HCT116 (cell line): ENCODE data around the gene DBX1. TPM values are rescaled to one million over a fixed set of nuclear protein-coding genes. Genes with fewer than 3 reads are reported as not detected.

Experiments
- ATAC-seq: fragments of 200-7000 bp; cut with Tn5 transposase; 2 replicates; pipeline ENCODE4 v1.9.1; 2020; ENCODE audit warnings: mild to moderate bottlenecking, moderate library complexity
- BruUV-seq: library from RNA; stranded (reverse); fragments of 400-500 nt; replicated peaks from 2 replicates; lab custom pipeline; 2021; lab: Mats Ljungman, UMichigan
- CTCF ChIA-PET: fragments of 300-600 bp; sonication (Branson Sonifier 250); formaldehyde crosslinking; loops from one replicate; lab custom pipeline; 2021; ENCODE audit warnings: antibody characterized with exemption; lab: Charles Lee
- POLR2A ChIA-PET: fragments of 300-600, 350-600 bp; sonication (Branson Sonifier 250); formaldehyde crosslinking; loops from one replicate; lab custom pipeline; 2021; ENCODE audit warnings: antibody characterized with exemption; lab: Charles Lee
- RAD21 ChIA-PET, 2 experiments: fragments of 300-600 bp; sonication (Branson Sonifier 250); formaldehyde crosslinking; loops; one replicate each; lab custom pipeline; 2023; ENCODE audit warnings: low total read pairs in 2 of 2; ENCODE audit not compliant: uncharacterized antibody in 2 of 2, unreplicated experiment in 2 of 2, low non-redundant PET in 1 of 2; lab: Charles Lee
- DNase-seq: peaks from one replicate; pipeline ENCODE4 v3.0.0-alpha.2; 2010; ENCODE audit warnings: low read depth, low spot score
- H2AFZ ChIP-seq: fragments of 200-600 bp; shearing (Covaris generic), sonication (generic); 2 replicates; pipeline ENCODE4 v1.6.1; 2017; ENCODE audit warnings: low read depth, mixed run types, mixed read lengths, antibody characterized with exemption, low read length; ENCODE audit not compliant: poor library complexity, severe bottlenecking
- H3K27ac ChIP-seq: 2 replicates; pipeline ENCODE4 v1.5.1; 2012; ENCODE audit warnings: low read depth, low read length
- H3K27me3 ChIP-seq: fragments of 200-600 bp; sonication (generic); 2 replicates; pipeline ENCODE4 v1.6.1; 2016; ENCODE audit warnings: mixed run types, low read length, mixed read lengths; ENCODE audit not compliant: insufficient read depth
- H3K36me3 ChIP-seq, 2 experiments: fragments of 200-500 bp in 1 of 2; fragments of 200-600 bp in 1 of 2; sonication (Bioruptor generic) in 1 of 2; sonication (generic) in 1 of 2; 2 replicates each; pipeline versions ENCODE4 v1.5.1 to v1.6.1; 2014 to 2016; ENCODE audit warnings: low read length in 2 of 2, inconsistent platforms in 1 of 2, mixed read lengths in 1 of 2, mixed run types in 1 of 2; ENCODE audit not compliant: insufficient read depth in 2 of 2, control insufficient read depth in 1 of 2
- H3K4me1 ChIP-seq, 2 experiments: fragments of 200-600 bp in 1 of 2; sonication (generic) in 1 of 2; 2 replicates each; pipeline versions ENCODE4 v1.5.1 to v1.6.1; 2012 to 2017; ENCODE audit warnings: low read length in 2 of 2, inconsistent platforms in 1 of 2, mild to moderate bottlenecking in 1 of 2, mixed read lengths in 1 of 2, mixed run types in 1 of 2, moderate library complexity in 1 of 2; ENCODE audit not compliant: insufficient read depth in 2 of 2, control insufficient read depth in 1 of 2
- H3K4me2 ChIP-seq: fragments of 200-600 bp; sonication (generic); 2 replicates; pipeline ENCODE4 v1.6.1; 2017; ENCODE audit warnings: mixed run types, low read length, mixed read lengths
- H3K4me3 ChIP-seq, 2 experiments: fragments of 200-600 bp in 1 of 2; sonication (generic) in 1 of 2; replicated peaks in 1 of 2; 2 replicates each; pipeline ENCODE4 v1.5.1; 2011 to 2016; ENCODE audit warnings: low read length in 2 of 2, control low read depth in 1 of 2, low read depth in 1 of 2, mild to moderate bottlenecking in 1 of 2, mixed read lengths in 1 of 2, mixed run types in 1 of 2
- H3K79me2 ChIP-seq: fragments of 200-600 bp; sonication (generic); 2 replicates; pipeline ENCODE4 v1.6.1; 2017; ENCODE audit warnings: mild to moderate bottlenecking, mixed run types, low read length, moderate library complexity, mixed read lengths; ENCODE audit not compliant: insufficient read depth
- H3K9ac ChIP-seq: fragments of 200-600 bp; sonication (generic); 2 replicates; pipeline ENCODE4 v1.6.1; 2016; ENCODE audit warnings: low read length, mixed read lengths
- H3K9me2 ChIP-seq: fragments of 200-600 bp; sonication (generic), shearing (Covaris generic); 2 replicates; pipeline ENCODE4 v1.6.1; 2017; ENCODE audit warnings: mixed run types, mild to moderate bottlenecking, moderate library complexity; ENCODE audit not compliant: insufficient read depth
- H3K9me3 ChIP-seq, 2 experiments: fragments of 200-500 bp in 1 of 2; fragments of 200-600 bp in 1 of 2; sonication (Bioruptor generic) in 1 of 2; sonication (generic) in 1 of 2; 2 replicates each; pipeline ENCODE4 v1.6.1; 2014 to 2017; ENCODE audit warnings: low read length in 2 of 2, mixed read lengths in 2 of 2, inconsistent platforms in 1 of 2, low read depth in 1 of 2, mild to moderate bottlenecking in 1 of 2, mixed run types in 1 of 2, moderate library complexity in 1 of 2; ENCODE audit not compliant: control insufficient read depth in 1 of 2, insufficient read depth in 1 of 2
- H4K20me1 ChIP-seq: fragments of 200-600 bp; sonication (generic), shearing (Covaris generic); 2 replicates; pipeline ENCODE4 v1.6.1; 2017; ENCODE audit warnings: mixed run types, mild to moderate bottlenecking, moderate library complexity; ENCODE audit not compliant: insufficient read depth
- ATF3 ChIP-seq: IDR thresholded peaks from 2 replicates; pipeline ENCODE4 v1.6.1; 2012
- CBX3 ChIP-seq: IDR thresholded peaks from 2 replicates; pipeline ENCODE4 v1.6.1; 2012; ENCODE audit warnings: low read depth
- CTCF ChIP-seq, 3 experiments: fragments of 200-600 bp in 1 of 3; sonication (generic) in 1 of 3; IDR thresholded peaks in 2 of 3; conservative IDR thresholded peaks in 1 of 3; 2 replicates each; pipeline ENCODE4 v1.5.1; 2012 to 2017; ENCODE audit warnings: low read depth in 2 of 3, low read length in 2 of 3, antibody characterized with exemption in 1 of 3, borderline replicate concordance in 1 of 3, control low read depth in 1 of 3, mild to moderate bottlenecking in 1 of 3, mixed read lengths in 1 of 3, mixed run types in 1 of 3, moderate library complexity in 1 of 3; ENCODE audit not compliant: insufficient read depth in 1 of 3
- EGR1 ChIP-seq: IDR thresholded peaks from 2 replicates; pipeline ENCODE4 v1.6.1; 2012; ENCODE audit warnings: low read depth
- EZH2 ChIP-seq: fragments of 200-600 bp; sonication (generic); IDR thresholded peaks from 2 replicates; pipeline ENCODE4 v1.6.1; 2017; ENCODE audit warnings: antibody characterized with exemption, mixed run types
- FOSL1 ChIP-seq: IDR thresholded peaks from 2 replicates; pipeline ENCODE4 v1.6.1; 2012; ENCODE audit warnings: low read depth
- JUND ChIP-seq: IDR thresholded peaks from 2 replicates; pipeline ENCODE4 v1.6.1; 2012
- MAX ChIP-seq: IDR thresholded peaks from 2 replicates; pipeline ENCODE4 v1.6.1; 2012
- POLR2A ChIP-seq: IDR thresholded peaks from 2 replicates; pipeline ENCODE4 v1.7.0; 2011; ENCODE audit warnings: borderline replicate concordance; ENCODE audit not compliant: insufficient read depth, insufficient read length; ENCODE audit errors: extremely low read depth
- SIN3A ChIP-seq: IDR thresholded peaks from 2 replicates; pipeline ENCODE4 v1.6.1; 2012; ENCODE audit warnings: low read depth
- SP1 ChIP-seq: IDR thresholded peaks from 2 replicates; pipeline ENCODE4 v1.6.1; 2012; ENCODE audit warnings: low read depth
- SRF ChIP-seq: IDR thresholded peaks from 2 replicates; pipeline ENCODE4 v1.6.1; 2012; ENCODE audit warnings: low read depth
- TCF7L2 ChIP-seq: IDR thresholded peaks from 2 replicates; pipeline ENCODE4 v1.7.0; 2011; ENCODE audit warnings: borderline replicate concordance, inconsistent platforms; ENCODE audit not compliant: insufficient read depth, insufficient read length; ENCODE audit errors: extremely low read depth
- ZBTB33 ChIP-seq: IDR thresholded peaks from 2 replicates; pipeline ENCODE4 v1.6.1; 2011; ENCODE audit warnings: mild to moderate bottlenecking, low read length, moderate library complexity; ENCODE audit not compliant: insufficient replicate concordance; ENCODE audit errors: extremely low read depth
- intact Hi-C: fragments of 100-400 bp; cut with micrococcal nuclease; formaldehyde crosslinking; loops from 2 replicates; pipeline ENCODE4 v1.10.0; 2022
- total RNA-seq: library from RNA; stranded (reverse); gene quantifications from one replicate; pipeline ENCODE4 v1.2.1, GENCODE V29; 2021; ENCODE audit not compliant: unreplicated experiment

Gene DBX1
- total RNA-seq, 1 experiment from 2014 or later, result not detected

GRCh38 chr11:20118209-20118608 lies 42.1 kb downstream of the DBX1 start:
- CTCF ChIA-PET, result interaction anchor here (0.8 to 1.1 kb wide), 2 partner anchors 10 to 192 kb away, joined by 3 to 6 read pairs; no protein-coding TSS in a partner anchor
- intact Hi-C loops, result loop anchor here (10.0 kb wide), 1 partner anchor 1043 kb away; no protein-coding TSS in a partner anchor
- BruUV-seq, result no TSS peak
- H3K9ac ChIP-seq, result no peak overlapping the region
- H3K4me1 ChIP-seq, result peaks cover 0 to under 1% of the 10 kb centered on the region in 2 experiments; a peak in 1 of 4 replicates
- RAD21 ChIA-PET, result no interaction called here
- POLR2A ChIA-PET, result no interaction called here
- no peak for ATAC-seq
- TF ChIP-seq EZH2, result no peak
- no peak for TF ChIP-seq SP1
- TF ChIP-seq CTCF (IDR thresholded peaks at IDR 0.05 in 2 of 3, conservative IDR thresholded peaks at IDR 0.05 in 1 of 3; ENCODE audit: borderline replicate concordance in 1 of 3, insufficient read depth in 1 of 3, low read depth in 2 of 3, low read length in 2 of 3), result no peak
- no peak for TF ChIP-seq SRF
- no peak for TF ChIP-seq EGR1
- no peak for TF ChIP-seq JUND
- TF ChIP-seq ZBTB33, result no peak
- no peak for TF ChIP-seq ATF3
- TF ChIP-seq TCF7L2, result no peak
- no peak for TF ChIP-seq CBX3
- TF ChIP-seq MAX, result no peak
- no peak for TF ChIP-seq SIN3A
- no peak for TF ChIP-seq POLR2A
- no peak for TF ChIP-seq FOSL1
- H3K79me2 ChIP-seq, result no peaks in the 10 kb centered on the region
- H3K4me2 ChIP-seq, result no peak overlapping the region
- H3K27ac ChIP-seq, result no peak overlapping the region
- no peak overlapping the region for H2AFZ ChIP-seq
- no peaks in the 10 kb centered on the region for H3K36me3 ChIP-seq
- H3K9me2 ChIP-seq, result no peaks in the 10 kb centered on the region
- no peaks in the 10 kb centered on the region for H3K9me3 ChIP-seq
- no peak overlapping the region for H3K4me3 ChIP-seq
- DNase-seq, result no peak
- H3K27me3 ChIP-seq, result no peaks in the 10 kb centered on the region
- no peaks in the 10 kb centered on the region for H4K20me1 ChIP-seq
